HepG2 (cell line): ENCODE measurements around the gene GOLGA6L9. TPM values are rescaled to one million over a fixed set of nuclear protein-coding genes. Genes with fewer than 3 reads are reported as not detected.
"Not testable (repeated sequence)": the region's sequence is repeated elsewhere in the genome, so short reads cannot be mapped to it uniquely, and the experiment has no call there.

Experiments used
- ATAC-seq: fragments of 200-7000 bp; cut with Tn5 transposase; 3 replicates; pipeline ENCODE4 v1.9.1; 2020; ENCODE audit warnings: mild to moderate bottlenecking, moderate library complexity
- BruUV-seq: library from RNA; stranded (reverse); fragments of 400-500 nt; replicated peaks from 2 replicates; lab custom pipeline; 2021; lab: Mats Ljungman, UMichigan
- CTCF ChIA-PET: fragments of 300-600 bp; formaldehyde crosslinking; extraction: SDS; loops from one replicate; lab custom pipeline; 2021; ENCODE audit warnings: low total read pairs, inconsistent platforms, low intra/inter-chr PET ratio; lab: Yijun Ruan, JAX
- POLR2A ChIA-PET: fragments of 350-600 bp; sonication (Branson Sonifier 250); formaldehyde crosslinking; loops from one replicate; lab custom pipeline; 2020; ENCODE audit warnings: antibody characterized with exemption, inconsistent platforms; lab: Yijun Ruan, JAX
- DNase-seq: peaks from one replicate; pipeline ENCODE4 v3.0.0-alpha.2; 2015; ENCODE audit warnings: low spot score
- FAIRE-seq: peaks from 3 replicates; lab custom pipeline; 2011; peaks lifted over from hg19 to GRCh38; lab: Jason Lieb, UNC
- H2AFZ ChIP-seq: one replicate; pipeline ENCODE4 v1.6.1; 2011; ENCODE audit warnings: low read length, inconsistent platforms
- H3K27ac ChIP-seq: fragments of 300-600 bp; 3 replicates; pipeline ENCODE4 v1.8.0; 2011; ENCODE audit warnings: mixed run types, mild to moderate bottlenecking, mixed read lengths, low read length, inconsistent platforms; ENCODE audit not compliant: insufficient read depth; ENCODE audit errors: extremely low read length
- H3K27me3 ChIP-seq, 2 experiments: fragments of 200-600 bp in 1 of 2; 2 replicates in 1 of 2; 3 replicates in 1 of 2; pipeline versions ENCODE4 v1.6.0 to v1.8.0; 2011; ENCODE audit warnings: low read length in 2 of 2, mild to moderate bottlenecking in 2 of 2, moderate library complexity in 2 of 2, inconsistent platforms in 1 of 2; ENCODE audit not compliant: insufficient read depth in 2 of 2, control insufficient read depth in 1 of 2
- H3K36me3 ChIP-seq, 2 experiments: fragments of 200-600 bp in 1 of 2; replicated peaks in 1 of 2; 2 replicates in 1 of 2; 3 replicates in 1 of 2; pipeline versions ENCODE4 v1.5.1 to v1.8.0; 2011; ENCODE audit warnings: low read length in 2 of 2, inconsistent platforms in 1 of 2; ENCODE audit not compliant: insufficient read depth in 2 of 2, control insufficient read depth in 1 of 2
- H3K4me1 ChIP-seq: 2 replicates; pipeline ENCODE4 v1.5.1; 2012; ENCODE audit warnings: low read length, inconsistent platforms; ENCODE audit not compliant: insufficient read depth
- H3K4me2 ChIP-seq: 2 replicates; pipeline ENCODE4 v1.6.0; 2011; ENCODE audit warnings: low read depth, low read length, inconsistent platforms
- H3K4me3 ChIP-seq, 3 experiments: fragments of 200-600 bp in 1 of 3; sonication (generic), shearing (Covaris generic) in 1 of 3; replicated peaks in 1 of 3; 2 replicates each; pipeline ENCODE4 v1.5.1; 2011 to 2016; ENCODE audit warnings: low read length in 3 of 3, inconsistent platforms in 2 of 3, low read depth in 2 of 3, mild to moderate bottlenecking in 2 of 3, control low read depth in 1 of 3, mixed read lengths in 1 of 3; ENCODE audit not compliant: insufficient read depth in 1 of 3
- H3K79me2 ChIP-seq: one replicate; pipeline ENCODE4 v1.6.1; 2011; ENCODE audit warnings: low read length, inconsistent platforms; ENCODE audit not compliant: insufficient read depth
- H3K9ac ChIP-seq: 2 replicates; pipeline ENCODE4 v1.6.0; 2011; ENCODE audit warnings: mild to moderate bottlenecking, low read depth, low read length, inconsistent platforms; ENCODE audit not compliant: insufficient read depth
- H3K9me3 ChIP-seq: 2 replicates; pipeline ENCODE4 v1.5.1; 2012; ENCODE audit warnings: mild to moderate bottlenecking, low read length
- H4K20me1 ChIP-seq: 2 replicates; pipeline ENCODE4 v1.6.0; 2011; ENCODE audit warnings: inconsistent platforms, mild to moderate bottlenecking, low read length, moderate library complexity; ENCODE audit not compliant: insufficient read depth
- DMAP1 ChIP-seq: IDR thresholded peaks from 2 replicates; pipeline ENCODE4 v1.6.1; 2016
- ISL2 ChIP-seq: sonication (generic); formaldehyde crosslinking; IDR thresholded peaks from 2 replicates; pipeline ENCODE4 v1.5.0; 2020; ENCODE audit warnings: missing genetic modification reagents
- ZC3H13 ChIP-seq: sonication (generic); formaldehyde crosslinking; IDR thresholded peaks from 2 replicates; pipeline ENCODE4 v1.8.1; 2023; ENCODE audit warnings: mild to moderate bottlenecking, missing genetic modification reagents, moderate library complexity
- ZGPAT ChIP-seq: IDR thresholded peaks from 2 replicates; pipeline ENCODE4 v1.6.1; 2016; ENCODE audit warnings: mild to moderate bottlenecking
- ZNF710 ChIP-seq: sonication (generic); formaldehyde crosslinking; IDR thresholded peaks from 2 replicates; pipeline ENCODE4 v1.5.0; 2020; ENCODE audit warnings: mild to moderate bottlenecking, missing genetic modification reagents, borderline replicate concordance
- ZNF75D ChIP-seq: sonication (generic); formaldehyde crosslinking; IDR thresholded peaks from 2 replicates; pipeline ENCODE4 v1.8.1; 2023; ENCODE audit warnings: missing genetic modification reagents, mild to moderate bottlenecking, borderline replicate concordance
- WGBS: methylation state at CpG from one replicate; pipeline ENCODE4 v1.1.6; 2017; ENCODE audit warnings: low lambda C conversion rate; 5-methylcytosine and 5-hydroxymethylcytosine counted together
- in situ Hi-C: cut with HindIII; loops from 2 replicates; pipeline ENCODE4 v1.10.0; 2017; ENCODE audit warnings: low pct_unique_long_range_greater_than_20kb; ENCODE audit not compliant: extremely low pct_ligation_motif_present
- intact Hi-C: fragments of 100-400 bp; cut with micrococcal nuclease; formaldehyde crosslinking; loops from one replicate; pipeline ENCODE4 v1.10.0; 2022; ENCODE audit not compliant: unreplicated experiment
- polyA plus RNA-seq, 8 experiments: library from polyadenylated mRNA; depleted of rRNA in 3 of 8; stranded (reverse) in 7 of 8; unstranded in 1 of 8; fragments of >200 nt; fragmentation: Illumina TruSeq in 4 of 8; extraction: Trizol in 4 of 8; gene quantifications; 2 replicates each; pipeline versions ENCODE4 v1.2.1 to v1.2.3, GENCODE V29; 2011 to 2016; ENCODE audit warnings: low read depth in 4 of 8, missing spikeins in 1 of 8, mixed read lengths in 1 of 8; ENCODE audit not compliant: insufficient read depth in 1 of 8
- total RNA-seq, 5 experiments: library from RNA; depleted of rRNA; stranded (reverse); fragments of >200 nt; fragmentation: Illumina TruSeq; extraction: Trizol; gene quantifications; 2 replicates each; pipeline ENCODE4 v1.2.3, GENCODE V29; 2016; ENCODE audit warnings: low read depth in 1 of 5

Gene GOLGA6L9
- total and polyA plus RNA-seq, 2 of the 13 experiments (the other 11 are each of a cell fraction or from before 2014, with no cell fraction given), result 2.2 to 4.0 TPM

- 90% methylated on average over 3 of the region's 3 CpGs for WGBS
- H3K79me2 ChIP-seq, H3K27me3 ChIP-seq, H3K27ac ChIP-seq, H3K4me3 ChIP-seq, DNase-seq, H4K20me1 ChIP-seq, intact Hi-C loops, H2AFZ ChIP-seq, CTCF ChIA-PET, ATAC-seq, POLR2A ChIA-PET, H3K36me3 ChIP-seq, H3K4me2 ChIP-seq, H3K9me3 ChIP-seq, H3K9ac ChIP-seq, FAIRE-seq, BruUV-seq, H3K4me1 ChIP-seq, in situ Hi-C loops: not testable (repeated sequence)
Measured at GRCh38 chr15:82390152-82390551, 39.5 kb upstream of the GOLGA6L9 start.

- H4K20me1 ChIP-seq, CTCF ChIA-PET, H3K4me3 ChIP-seq, FAIRE-seq, DNase-seq, H3K36me3 ChIP-seq, H3K4me2 ChIP-seq, BruUV-seq, in situ Hi-C loops, H2AFZ ChIP-seq, H3K79me2 ChIP-seq, ATAC-seq, H3K27me3 ChIP-seq, H3K27ac ChIP-seq, POLR2A ChIA-PET, intact Hi-C loops, H3K9me3 ChIP-seq, H3K9ac ChIP-seq, H3K4me1 ChIP-seq: not testable (repeated sequence)
- WGBS, result 96% methylated on average over 1 of the region's 1 CpG
Measured at GRCh38 chr15:82392077-82392476, 37.5 kb upstream of the GOLGA6L9 start.

- no peaks in the 10 kb centered on the region for H3K36me3 ChIP-seq
- TF ChIP-seq ISL2 (CRISPR knock-in tag), result no peak
- TF ChIP-seq ZNF75D (CRISPR knock-in tag), result no peak
- TF ChIP-seq ZGPAT, result no peak
- TF ChIP-seq DMAP1 (CRISPR knock-in tag), result no peak
- TF ChIP-seq ZNF710 (CRISPR knock-in tag), result no peak
- TF ChIP-seq ZC3H13 (CRISPR knock-in tag), result no peak
- H3K4me2 ChIP-seq, result no peak overlapping the region
- DNase-seq, result no peak
- ATAC-seq, result no peak
- in situ Hi-C loops (no loop called here), intact Hi-C loops (no loop called here)
- no peaks in the 10 kb centered on the region for H3K79me2 ChIP-seq
- POLR2A ChIA-PET, result no interaction called here
- H4K20me1 ChIP-seq, result no peaks in the 10 kb centered on the region
- no peaks in the 10 kb centered on the region for H3K27me3 ChIP-seq
- BruUV-seq, result no TSS peak
- no peak overlapping the region for H3K9ac ChIP-seq
- H3K27ac ChIP-seq, result no peak overlapping the region
- 93% methylated on average over 4 of the region's 4 CpGs for WGBS
- CTCF ChIA-PET, result no interaction called here
- no peaks in the 10 kb centered on the region for H3K9me3 ChIP-seq
- no peak overlapping the region for H3K4me3 ChIP-seq
- no peak overlapping the region for H2AFZ ChIP-seq
- FAIRE-seq, result no peak
- peaks cover 15% of the 10 kb centered on the region for H3K4me1 ChIP-seq
Measured at GRCh38 chr15:82393671-82394070, 35.9 kb upstream of the GOLGA6L9 start.
